RWPE1 (cell line): ENCODE data around the gene ADGRF1.

Source experiments
- CTCF ChIA-PET: fragments of 350-600 bp; sonication (Branson Sonifier 250); formaldehyde crosslinking; extraction: SDS; loops from one replicate; lab custom pipeline; 2021; lab: Yijun Ruan, JAX
- POLR2A ChIA-PET: fragments of 400-600 bp; formaldehyde crosslinking; extraction: SDS; loops from one replicate; lab custom pipeline; 2020; ENCODE audit warnings: antibody characterized with exemption; ENCODE audit not compliant: low non-redundant PET; lab: Yijun Ruan, JAX
- DNase-seq: peaks from one replicate; pipeline ENCODE4 v3.0.0; 2012; ENCODE audit warnings: low spot score
- H3K27ac ChIP-seq: fragments of 450-650 bp; 2 replicates; pipeline ENCODE4 v1.5.1; 2017
- TF ChIP-seq, protein P1 (sequence below): fragments of 450-650 bp; conservative IDR thresholded peaks from 2 replicates; pipeline ENCODE4 v1.5.1; 2017; ENCODE audit warnings: low read depth, mild to moderate bottlenecking

Gene ADGRF1

DNA sequence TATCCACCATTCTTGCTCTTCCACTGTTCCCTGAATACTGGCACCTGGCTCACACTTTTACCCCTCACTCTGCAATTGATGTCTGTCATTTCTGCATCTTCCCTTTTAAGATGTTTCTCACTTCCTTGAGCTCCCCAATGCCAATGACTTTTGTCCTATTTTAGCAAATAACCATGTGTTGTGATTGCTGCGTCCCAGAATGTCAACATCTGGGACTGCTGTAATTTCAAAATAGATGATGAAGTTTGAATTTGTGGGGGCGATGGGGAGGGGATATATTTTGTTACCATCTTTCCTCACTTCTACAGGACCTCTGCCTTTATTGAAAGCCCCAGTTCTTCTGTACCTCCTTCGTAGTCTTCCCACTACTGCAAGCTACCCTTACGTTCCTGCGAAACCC is 80.4 kb downstream of the ADGRF1 start:
- TF ChIP-seq, protein P1, sequence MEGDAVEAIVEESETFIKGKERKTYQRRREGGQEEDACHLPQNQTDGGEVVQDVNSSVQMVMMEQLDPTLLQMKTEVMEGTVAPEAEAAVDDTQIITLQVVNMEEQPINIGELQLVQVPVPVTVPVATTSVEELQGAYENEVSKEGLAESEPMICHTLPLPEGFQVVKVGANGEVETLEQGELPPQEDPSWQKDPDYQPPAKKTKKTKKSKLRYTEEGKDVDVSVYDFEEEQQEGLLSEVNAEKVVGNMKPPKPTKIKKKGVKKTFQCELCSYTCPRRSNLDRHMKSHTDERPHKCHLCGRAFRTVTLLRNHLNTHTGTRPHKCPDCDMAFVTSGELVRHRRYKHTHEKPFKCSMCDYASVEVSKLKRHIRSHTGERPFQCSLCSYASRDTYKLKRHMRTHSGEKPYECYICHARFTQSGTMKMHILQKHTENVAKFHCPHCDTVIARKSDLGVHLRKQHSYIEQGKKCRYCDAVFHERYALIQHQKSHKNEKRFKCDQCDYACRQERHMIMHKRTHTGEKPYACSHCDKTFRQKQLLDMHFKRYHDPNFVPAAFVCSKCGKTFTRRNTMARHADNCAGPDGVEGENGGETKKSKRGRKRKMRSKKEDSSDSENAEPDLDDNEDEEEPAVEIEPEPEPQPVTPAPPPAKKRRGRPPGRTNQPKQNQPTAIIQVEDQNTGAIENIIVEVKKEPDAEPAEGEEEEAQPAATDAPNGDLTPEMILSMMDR: no peak
- ChIA-PET CTCF (interaction anchor here (0.9 kb wide), 1 partner anchor 24 kb away, joined by 3 read pairs; no protein-coding TSS in a partner anchor), POLR2A (no interaction called here)
- DNase-seq: no peak
- H3K27ac ChIP-seq: no peak overlapping the region

DNA sequence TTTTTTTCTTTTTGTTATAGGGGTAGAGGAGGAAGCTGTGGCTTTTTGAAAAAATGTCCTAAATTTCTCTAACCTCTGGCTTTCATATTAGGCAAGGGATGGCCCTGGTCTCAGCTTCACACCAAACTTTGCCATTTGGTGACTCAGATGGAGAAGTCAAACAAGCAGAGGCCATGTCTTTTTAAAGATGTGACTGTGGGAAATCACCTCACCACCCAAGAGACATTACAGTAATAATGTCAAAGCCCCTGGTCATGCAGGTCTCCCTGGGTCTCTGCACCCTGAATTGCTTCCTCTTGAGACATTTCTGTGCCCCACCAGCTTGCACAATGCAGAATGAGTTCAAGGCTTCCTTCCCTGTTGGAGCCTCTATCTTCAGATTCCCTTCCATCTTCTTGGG is 80.9 kb downstream of the ADGRF1 start:
- TF ChIP-seq, protein P1: no peak
- DNase-seq: no peak
- ChIA-PET CTCF (interaction anchor here (0.6 to 0.9 kb wide), 2 partner anchors 24 to 88 kb away, joined by 3 read pairs; no protein-coding TSS in a partner anchor), POLR2A (no interaction called here)
- no peak overlapping the region for H3K27ac ChIP-seq

DNA sequence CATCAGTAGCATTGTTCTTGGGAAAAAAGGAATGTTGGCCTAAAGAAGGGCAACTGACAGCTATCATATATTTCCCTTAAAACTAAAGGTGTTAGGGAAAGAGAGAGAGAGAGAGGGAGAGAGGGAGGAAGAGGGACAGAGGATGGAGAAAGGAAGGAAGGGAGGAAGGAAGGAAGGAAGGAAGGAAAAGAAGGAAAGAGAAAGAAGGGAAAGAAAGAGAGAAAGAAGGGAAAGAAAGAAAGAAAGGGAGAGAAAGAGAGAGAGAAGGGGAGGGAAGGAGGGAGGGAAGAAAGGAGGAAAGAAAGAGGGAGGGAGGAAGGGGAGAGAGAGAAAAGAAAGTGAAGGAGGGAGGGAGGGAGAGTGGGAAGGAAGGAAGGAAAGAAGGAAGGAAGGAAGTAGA is 82.7 kb downstream of the ADGRF1 start:
- TF ChIP-seq, protein P1: no peak
- H3K27ac ChIP-seq: no peak overlapping the region
- ChIA-PET CTCF (interaction anchor here (0.6 kb wide), 1 partner anchor 532 kb away, joined by 3 read pairs; no protein-coding TSS in a partner anchor), POLR2A (no interaction called here)
- no peak for DNase-seq

DNA sequence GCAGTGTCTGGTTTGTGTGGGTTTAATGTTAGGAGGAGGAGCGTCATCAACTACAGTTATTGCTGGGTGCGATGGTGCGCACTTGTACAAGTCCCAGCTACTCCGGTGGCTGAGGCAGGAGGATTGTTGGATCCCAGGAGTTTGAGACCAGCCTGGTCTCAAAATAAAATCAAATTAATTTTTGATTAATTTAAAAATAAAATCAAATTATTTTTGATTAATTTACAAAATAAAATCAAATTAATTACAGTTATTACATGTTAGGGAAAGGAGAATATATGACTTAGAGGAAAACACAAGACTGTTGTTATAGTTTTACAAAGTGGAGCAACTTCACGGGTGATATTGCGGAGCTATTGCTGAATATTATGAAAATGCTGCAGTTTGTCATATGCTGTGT is 85.7 kb downstream of the ADGRF1 start:
- no peak overlapping the region for H3K27ac ChIP-seq
- TF ChIP-seq, protein P1: no peak
- POLR2A ChIA-PET: no interaction called here

DNA sequence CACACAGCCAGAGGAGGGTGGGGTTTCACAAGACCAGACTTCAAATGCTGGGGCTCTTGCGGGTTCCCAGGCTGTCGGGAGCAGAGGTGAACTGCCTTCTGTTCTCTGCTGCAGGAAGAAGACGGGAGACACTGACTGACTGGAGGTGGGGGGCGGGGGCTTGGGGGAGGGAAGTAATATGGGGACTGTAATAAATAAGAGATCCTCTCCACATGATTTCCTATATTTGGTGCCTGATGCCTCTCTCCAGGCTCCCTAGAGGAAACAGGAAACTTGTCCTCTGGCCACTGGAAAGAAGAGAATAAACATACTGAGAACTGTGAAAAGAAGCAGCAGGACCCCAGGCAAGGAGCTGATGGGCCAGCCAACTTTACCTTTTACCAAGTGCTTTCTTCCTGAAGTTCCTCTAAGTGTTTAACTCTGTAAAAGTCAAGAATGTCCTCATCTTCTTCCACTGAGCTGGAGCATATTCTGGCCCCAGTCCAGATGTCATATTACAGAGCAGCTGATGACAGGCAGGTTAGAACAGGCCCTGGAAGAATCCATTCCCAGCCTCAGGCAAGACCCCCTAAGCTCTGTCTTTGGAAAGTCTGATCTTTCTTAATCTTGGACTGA is 87.2 kb downstream of the ADGRF1 start:
- ChIA-PET POLR2A (no interaction called here), CTCF (interaction anchor here (0.6 to 1.1 kb wide), 3 partner anchors 106 to 730 kb away, joined by 3 read pairs; no protein-coding TSS in a partner anchor)
- H3K27ac ChIP-seq: no peak overlapping the region
- peak; percentile 34 for DNase-seq
- TF ChIP-seq, protein P1: no peak

More for the DNA sequence above, 85.7 kb downstream of the ADGRF1 start:
- CTCF ChIA-PET: interaction anchor here (0.7 kb wide), 1 partner anchor 108 kb away, joined by 6 read pairs; no protein-coding TSS in a partner anchor
- no peak for DNase-seq

DNA sequence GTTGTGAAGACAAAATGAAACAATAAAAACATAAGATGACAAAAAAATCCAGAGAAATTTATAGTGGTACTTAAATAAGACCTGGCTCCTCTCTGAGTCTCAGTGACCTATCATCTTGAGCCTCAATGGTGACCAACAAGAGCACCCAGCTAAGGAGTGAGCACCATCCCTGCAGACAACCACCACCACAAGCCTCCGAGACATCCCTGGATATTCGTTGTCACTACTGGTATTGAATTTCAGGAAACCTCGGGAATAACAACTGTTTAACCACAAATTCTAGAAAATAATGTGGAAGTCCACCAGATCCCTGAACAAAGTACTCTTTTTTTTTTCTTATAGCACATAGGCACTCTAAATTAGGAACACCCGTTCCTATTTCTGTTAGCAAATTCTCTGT is 88.2 kb downstream of the ADGRF1 start:
- DNase-seq: no peak
- ChIA-PET POLR2A (no interaction called here), CTCF (no interaction called here)
- TF ChIP-seq, protein P1: no peak
- H3K27ac ChIP-seq: no peak overlapping the region
